ENCODE measurements around the gene GADL1. TPM values are rescaled to one million over a fixed set of nuclear protein-coding genes. Genes with fewer than 3 reads are reported as not detected.

GADL1 gene
- total RNA-seq, 1 experiment from 2014 or later: not detected

- peak; percentile 4 for DNase-seq
- H3K4me3 ChIP-seq (ENCODE audit: insufficient read depth, low read depth, low read length): no peak overlapping the region
- no peaks in the 10 kb centered on the region for H3K27me3 ChIP-seq (ENCODE audit: control insufficient read depth, insufficient read depth, low read length)
- H3K36me3 ChIP-seq (replicated peaks; ENCODE audit: control insufficient read depth, insufficient read depth, low read length): no peaks in the 10 kb centered on the region
Measured at GRCh38 chr3:30747771-30748281, 146.6 kb downstream of the GADL1 start.

DNA sequence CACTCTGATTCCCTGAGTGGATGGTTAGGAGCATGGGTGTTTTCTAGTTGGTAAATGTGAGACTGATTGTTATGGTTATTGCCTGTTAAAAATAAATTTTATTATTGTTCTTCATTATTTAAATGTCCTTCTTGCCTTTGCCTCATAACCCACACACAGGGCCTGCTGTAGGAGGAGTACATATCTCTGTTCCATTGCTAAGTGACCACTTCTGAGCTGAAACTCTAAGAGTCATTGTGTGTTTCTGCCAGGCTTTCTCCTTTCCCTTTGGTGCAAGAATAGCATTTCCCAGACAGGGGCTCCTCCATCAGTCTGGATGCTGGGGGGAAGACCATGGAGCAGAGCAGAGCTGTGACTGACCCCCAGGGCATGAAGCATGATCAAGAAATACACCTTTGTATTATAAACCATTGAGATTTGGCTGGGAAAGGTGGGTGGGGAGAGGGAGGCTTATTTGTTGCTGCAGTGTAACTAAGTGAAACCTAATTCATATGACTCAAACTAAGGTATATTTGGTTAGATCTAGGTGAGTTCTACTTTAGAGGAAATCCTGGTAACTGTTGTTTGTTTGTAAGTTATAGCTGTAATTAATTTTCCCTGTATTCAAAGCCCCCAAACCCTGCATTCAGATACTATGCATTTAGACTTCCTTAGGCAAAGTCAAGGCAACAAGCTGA, 150.7 kb downstream of the GADL1 start:
- Histone ChIP-seq H3K27me3 (ENCODE audit: control insufficient read depth, insufficient read depth, low read length) (no peaks in the 10 kb centered on the region), H3K36me3 (replicated peaks; ENCODE audit: control insufficient read depth, insufficient read depth, low read length) (no peaks in the 10 kb centered on the region), H3K4me3 (ENCODE audit: insufficient read depth, low read depth, low read length) (no peak overlapping the region)
- no peak for DNase-seq

- H3K27me3 ChIP-seq (ENCODE audit: control insufficient read depth, insufficient read depth, low read length): no peaks in the 10 kb centered on the region
- no peak overlapping the region for H3K4me3 ChIP-seq (ENCODE audit: insufficient read depth, low read depth, low read length)
- DNase-seq: no peak
- no peaks in the 10 kb centered on the region for H3K36me3 ChIP-seq (replicated peaks; ENCODE audit: control insufficient read depth, insufficient read depth, low read length)
Measured at GRCh38 chr3:30742796-30743619, 151.5 kb downstream of the GADL1 start.

DNA sequence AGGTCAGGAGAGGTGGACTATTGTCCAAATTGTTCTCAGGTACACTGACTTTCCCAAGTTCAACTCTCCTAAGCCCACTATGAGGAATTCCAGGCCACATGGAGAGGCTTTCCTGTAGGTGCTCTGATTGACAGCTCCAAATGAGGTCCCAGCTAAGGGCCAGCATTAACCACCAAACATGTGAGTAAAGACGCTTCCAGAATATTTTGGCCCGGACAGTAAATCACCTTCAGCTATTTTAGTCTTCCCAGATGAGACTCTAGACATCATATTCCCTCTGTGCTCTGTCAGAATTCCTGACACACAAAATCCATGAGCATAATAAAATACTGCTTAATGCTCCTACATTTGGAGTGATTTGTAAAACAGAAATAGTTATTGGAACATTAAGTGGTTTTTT, 152.6 kb downstream of the GADL1 start:
- DNase-seq: no peak
- no peaks in the 10 kb centered on the region for H3K36me3 ChIP-seq (replicated peaks; ENCODE audit: control insufficient read depth, insufficient read depth, low read length)
- no peak overlapping the region for H3K4me3 ChIP-seq (ENCODE audit: insufficient read depth, low read depth, low read length)
- H3K27me3 ChIP-seq (ENCODE audit: control insufficient read depth, insufficient read depth, low read length): no peaks in the 10 kb centered on the region

- Histone ChIP-seq H3K27me3 (ENCODE audit: control insufficient read depth, insufficient read depth, low read length) (no peaks in the 10 kb centered on the region), H3K4me3 (ENCODE audit: insufficient read depth, low read depth, low read length) (no peak overlapping the region), H3K36me3 (replicated peaks; ENCODE audit: control insufficient read depth, insufficient read depth, low read length) (no peaks in the 10 kb centered on the region)
- no peak for DNase-seq
Measured at GRCh38 chr3:30738605-30739004, 155.9 kb downstream of the GADL1 start.

DNA sequence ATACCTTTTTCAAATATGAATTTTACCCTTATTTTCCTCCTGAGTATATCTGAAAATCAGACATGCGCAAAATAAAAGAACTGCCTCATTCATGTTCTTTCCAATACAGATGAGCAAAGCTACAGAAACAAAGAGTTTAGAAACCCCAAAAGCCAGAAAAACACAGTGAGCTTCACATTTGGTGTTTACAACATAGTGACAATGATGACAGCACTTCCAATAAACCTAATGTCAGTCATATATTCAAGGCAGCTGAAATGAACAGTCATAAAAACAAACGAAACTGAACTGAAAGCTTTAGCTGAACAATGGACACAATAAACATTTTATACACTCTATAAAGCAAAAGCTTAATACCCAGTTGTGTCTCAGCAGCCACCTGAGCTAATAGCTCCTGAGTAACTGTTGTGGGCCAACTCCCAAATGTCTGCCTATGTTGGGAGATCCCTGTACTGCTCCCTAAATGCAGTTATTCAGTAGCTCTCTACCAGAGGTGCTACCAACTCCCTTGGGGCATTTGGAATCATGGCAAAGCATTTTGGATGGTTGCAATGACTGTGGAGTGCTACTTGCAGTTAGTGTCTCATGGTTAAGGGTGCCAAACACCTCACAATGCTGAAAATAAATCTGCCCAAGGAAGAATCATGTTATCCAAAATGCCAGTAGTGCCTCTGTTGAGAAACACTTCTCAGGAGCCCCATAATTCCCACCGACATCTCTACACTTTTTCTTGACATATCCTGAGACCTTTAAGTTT, 156.5 kb downstream of the GADL1 start:
- H3K4me3 ChIP-seq (ENCODE audit: insufficient read depth, low read depth, low read length): no peak overlapping the region
- H3K27me3 ChIP-seq (ENCODE audit: control insufficient read depth, insufficient read depth, low read length): no peaks in the 10 kb centered on the region
- no peak for DNase-seq
- no peaks in the 10 kb centered on the region for H3K36me3 ChIP-seq (replicated peaks; ENCODE audit: control insufficient read depth, insufficient read depth, low read length)

DNA sequence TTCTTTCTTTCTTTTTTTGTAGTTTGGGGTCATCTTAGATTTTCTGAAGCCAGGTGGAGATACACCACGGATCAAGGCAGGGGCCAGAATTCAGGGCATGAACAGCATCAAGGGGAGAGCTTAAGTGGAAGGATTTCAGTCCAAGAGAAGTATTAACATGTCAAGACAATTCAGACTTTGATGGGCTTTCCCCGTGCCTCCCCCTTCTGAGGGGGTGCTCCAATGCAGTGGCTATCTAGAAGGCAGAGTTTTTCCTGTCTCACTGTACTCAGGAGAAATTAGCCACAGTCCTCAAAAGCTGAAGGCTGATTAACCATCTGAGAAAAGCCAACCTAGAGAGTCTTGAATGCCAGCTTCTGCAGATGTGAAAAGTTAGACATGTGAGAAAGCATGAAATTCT, 160.8 kb downstream of the GADL1 start:
- H3K4me3 ChIP-seq (ENCODE audit: insufficient read depth, low read depth, low read length): no peak overlapping the region
- no peak for DNase-seq
- H3K36me3 ChIP-seq (replicated peaks; ENCODE audit: control insufficient read depth, insufficient read depth, low read length): no peaks in the 10 kb centered on the region
- no peaks in the 10 kb centered on the region for H3K27me3 ChIP-seq (ENCODE audit: control insufficient read depth, insufficient read depth, low read length)

GRCh38 chr3:30733209-30733608, 161.3 kb downstream of the GADL1 start:
- no peak for DNase-seq
- H3K27me3 ChIP-seq (ENCODE audit: control insufficient read depth, insufficient read depth, low read length): no peaks in the 10 kb centered on the region
- no peaks in the 10 kb centered on the region for H3K36me3 ChIP-seq (replicated peaks; ENCODE audit: control insufficient read depth, insufficient read depth, low read length)
- H3K4me3 ChIP-seq (ENCODE audit: insufficient read depth, low read depth, low read length): no peak overlapping the region

DNA sequence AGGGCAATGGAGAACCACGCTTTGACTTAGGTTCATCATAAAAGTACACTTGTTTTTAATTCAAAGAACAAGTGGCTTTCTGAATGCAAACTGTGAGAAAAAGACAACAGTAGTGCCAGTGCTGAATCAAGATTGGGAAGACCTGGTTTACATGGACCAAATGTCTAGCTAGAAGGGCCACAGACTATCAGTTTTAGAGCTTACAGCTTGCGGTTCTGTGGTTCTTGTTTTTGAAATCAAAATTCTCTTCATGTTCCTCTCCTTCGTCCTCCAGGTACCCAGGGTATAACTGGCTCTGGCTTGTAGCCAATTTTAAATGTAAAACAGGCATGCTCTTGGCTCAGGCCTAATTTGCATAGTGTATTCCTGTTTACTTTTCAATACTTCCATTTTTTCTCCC, 163.5 kb downstream of the GADL1 start:
- no peak for DNase-seq
- Histone ChIP-seq H3K27me3 (ENCODE audit: control insufficient read depth, insufficient read depth, low read length) (no peaks in the 10 kb centered on the region), H3K36me3 (replicated peaks; ENCODE audit: control insufficient read depth, insufficient read depth, low read length) (no peaks in the 10 kb centered on the region), H3K4me3 (ENCODE audit: insufficient read depth, low read depth, low read length) (no peak overlapping the region)

DNA sequence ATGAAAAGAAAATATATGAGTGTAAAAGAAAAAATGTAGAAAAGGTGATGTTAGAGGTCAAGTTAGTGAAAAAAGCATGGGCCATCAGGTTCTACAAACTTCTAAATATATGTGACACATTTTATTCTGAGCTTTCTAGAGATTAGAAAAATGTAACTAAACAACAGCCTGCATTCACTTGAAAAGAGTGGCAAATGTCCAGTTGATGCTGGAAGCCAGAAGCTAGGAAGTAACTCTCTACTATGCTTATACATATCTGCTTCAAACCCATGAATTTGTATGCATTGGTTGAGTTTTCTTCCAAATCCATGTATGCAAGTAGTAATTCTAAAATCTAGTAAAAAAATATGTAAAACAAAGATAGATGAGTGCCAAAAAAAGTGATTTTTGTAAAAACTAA, 164.5 kb downstream of the GADL1 start:
- Histone ChIP-seq H3K27me3 (ENCODE audit: control insufficient read depth, insufficient read depth, low read length) (no peaks in the 10 kb centered on the region), H3K36me3 (replicated peaks; ENCODE audit: control insufficient read depth, insufficient read depth, low read length) (no peaks in the 10 kb centered on the region), H3K4me3 (ENCODE audit: insufficient read depth, low read depth, low read length) (no peak overlapping the region)
- DNase-seq: no peak

DNA sequence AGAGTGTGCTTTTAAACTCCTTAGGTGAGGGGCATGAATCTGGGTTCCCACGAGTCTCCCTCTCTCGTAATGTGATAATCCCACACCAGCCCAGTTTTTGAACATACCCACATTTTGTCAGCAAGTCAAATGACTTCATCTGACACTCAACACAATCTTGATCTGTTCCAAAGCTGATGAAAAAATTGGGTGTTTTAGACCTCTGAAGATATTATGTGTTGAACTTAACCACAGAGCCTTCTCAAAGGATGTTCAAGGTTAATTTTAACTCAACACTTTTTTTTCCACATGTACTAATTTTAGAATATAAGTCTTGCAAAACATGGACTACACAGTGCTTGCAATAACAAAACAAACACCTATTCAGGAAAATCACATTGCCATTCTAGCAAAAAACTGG, 164.9 kb downstream of the GADL1 start:
- H3K27me3 ChIP-seq (ENCODE audit: control insufficient read depth, insufficient read depth, low read length): no peaks in the 10 kb centered on the region
- DNase-seq: no peak
- H3K4me3 ChIP-seq (ENCODE audit: insufficient read depth, low read depth, low read length): no peak overlapping the region
- no peaks in the 10 kb centered on the region for H3K36me3 ChIP-seq (replicated peaks; ENCODE audit: control insufficient read depth, insufficient read depth, low read length)

DNA sequence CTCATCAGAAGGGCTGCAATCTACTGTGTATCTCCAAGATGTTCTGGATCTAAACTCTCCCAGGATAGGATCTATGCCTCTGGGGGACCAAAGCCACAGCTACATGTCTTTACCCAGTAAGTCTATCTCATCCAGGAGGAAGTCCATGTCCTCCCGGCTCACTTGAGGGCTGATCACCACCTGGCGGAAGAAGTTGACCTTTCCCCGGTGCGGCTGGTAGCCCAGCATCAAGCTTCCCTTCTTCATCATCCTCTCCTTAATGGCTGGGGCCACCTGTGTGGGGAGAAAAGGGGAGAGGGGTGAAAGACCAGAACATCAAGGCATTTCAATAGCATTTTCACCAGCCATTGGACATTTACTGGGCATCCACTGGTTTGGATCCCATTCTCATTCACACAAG, 166.3 kb downstream of the GADL1 start:
- no peaks in the 10 kb centered on the region for H3K27me3 ChIP-seq (ENCODE audit: control insufficient read depth, insufficient read depth, low read length)
- DNase-seq: no peak
- H3K4me3 ChIP-seq (ENCODE audit: insufficient read depth, low read depth, low read length): no peak overlapping the region
- no peaks in the 10 kb centered on the region for H3K36me3 ChIP-seq (replicated peaks; ENCODE audit: control insufficient read depth, insufficient read depth, low read length)

GRCh38 chr3:30724863-30725262, 169.6 kb downstream of the GADL1 start:
- Histone ChIP-seq H3K4me3 (ENCODE audit: insufficient read depth, low read depth, low read length) (no peak overlapping the region), H3K27me3 (ENCODE audit: control insufficient read depth, insufficient read depth, low read length) (no peaks in the 10 kb centered on the region), H3K36me3 (replicated peaks; ENCODE audit: control insufficient read depth, insufficient read depth, low read length) (no peaks in the 10 kb centered on the region)
- no peak for DNase-seq

GRCh38 chr3:30723211-30723610, 171.2 kb downstream of the GADL1 start:
- Histone ChIP-seq H3K27me3 (ENCODE audit: control insufficient read depth, insufficient read depth, low read length) (no peaks in the 10 kb centered on the region), H3K4me3 (ENCODE audit: insufficient read depth, low read depth, low read length) (no peak overlapping the region), H3K36me3 (replicated peaks; ENCODE audit: control insufficient read depth, insufficient read depth, low read length) (no peaks in the 10 kb centered on the region)
- DNase-seq: no peak

- Histone ChIP-seq H3K4me3 (ENCODE audit: insufficient read depth, low read depth, low read length) (no peak overlapping the region), H3K27me3 (ENCODE audit: control insufficient read depth, insufficient read depth, low read length) (no peaks in the 10 kb centered on the region), H3K36me3 (replicated peaks; ENCODE audit: control insufficient read depth, insufficient read depth, low read length) (no peaks in the 10 kb centered on the region)
- no peak for DNase-seq
Measured at GRCh38 chr3:30721314-30721634, 173.2 kb downstream of the GADL1 start.
